Transverse colon (tissue), 4 donors: ENCODE data around the gene GAS2L1. TPM values are rescaled to one million over a fixed set of nuclear protein-coding genes. Genes with fewer than 3 reads are reported as not detected.

Experiments used
- DNase-seq: peaks from one replicate; pipeline ENCODE4 v3.0.0-alpha.2; 2019
- H3K27ac ChIP-seq, 4 donors: fragments of 200-600 bp; sonication (generic); 2 replicates each; pipeline ENCODE4 v1.5.1; 2016 to 2018; ENCODE audit warnings: inconsistent platforms in 4 of 4
- H3K27me3 ChIP-seq: fragments of 200-600 bp; sonication (generic); 2 replicates; pipeline ENCODE4 v1.5.1; 2017; ENCODE audit warnings: inconsistent platforms
- H3K36me3 ChIP-seq, 4 donors: fragments of 200-600 bp; sonication (generic); 2 replicates each; pipeline ENCODE4 v1.5.1; 2017 to 2019; ENCODE audit warnings: inconsistent platforms in 4 of 4
- H3K4me1 ChIP-seq, 4 donors: fragments of 200-600 bp; sonication (generic); 2 replicates each; pipeline ENCODE4 v1.5.1; 2017 to 2020; ENCODE audit warnings: inconsistent platforms in 4 of 4
- H3K4me3 ChIP-seq, 4 donors: fragments of 200-600 bp; sonication (generic); 1 replicate in 1 of 4; 2 replicates in 3 of 4; pipeline versions ENCODE4 v1.5.1 to v1.6.1; 2017 to 2019; ENCODE audit warnings: inconsistent platforms in 4 of 4
- H3K9me3 ChIP-seq, 2 donors: fragments of 200-600 bp; sonication (generic); 2 replicates each; pipeline ENCODE4 v1.5.1; 2017 to 2019; ENCODE audit warnings: inconsistent platforms in 2 of 2
- EP300 ChIP-seq: sonication (generic); formaldehyde crosslinking; IDR thresholded peaks from one replicate; pipeline ENCODE4 v1.6.1; 2017; ENCODE audit warnings: antibody characterized with exemption, low read depth
- POLR2A ChIP-seq: fragments of 450-650 bp; IDR thresholded peaks from one replicate; pipeline ENCODE4 v1.6.1; 2016; ENCODE audit warnings: antibody characterized with exemption, mild to moderate bottlenecking, moderate library complexity
- POLR2AphosphoS5 ChIP-seq, 3 donors: sonication (generic); formaldehyde crosslinking; IDR thresholded peaks; one replicate each; pipeline ENCODE4 v1.6.1; 2016; ENCODE audit warnings: antibody characterized with exemption in 3 of 3
- WGBS, 2 donors: methylation state at CpG; one replicate each; pipeline ENCODE4 v1.1.5; 2018; ENCODE audit warnings: low coverage in 1 of 2; 5-methylcytosine and 5-hydroxymethylcytosine counted together
- in situ Hi-C, 4 donors: fragments of 200-750 bp; cut with MboI; loops; one replicate each; pipeline versions ENCODE4 v1.15.0 to v1.15.1; 2017; ENCODE audit warnings: low sequenced_read_pairs in 3 of 4, low pct_ligation_motif_present in 1 of 4, low pct_unique_long_range_greater_than_20kb in 1 of 4
- intact Hi-C: fragments of 100-400 bp; cut with DNase I; formaldehyde crosslinking; loops from one replicate; pipeline ENCODE4 v1.15.1; 2023; ENCODE audit warnings: low total_unique reads
- total RNA-seq, 4 donors: library from RNA; depleted of rRNA; stranded (reverse); fragments of >200 nt; gene quantifications; one replicate each; pipeline ENCODE4 v1.1.0, GENCODE V29; 2016
- TF ChIP-seq, protein P1 (sequence below), 5 experiments: fragments of 200-600 bp in 3 of 5; fragments of 450-650 bp in 2 of 5; sonication (generic) in 3 of 5; IDR thresholded peaks; 1 replicate in 2 of 5; 2 replicates in 3 of 5; pipeline ENCODE4 v1.5.1; 2016 to 2017; ENCODE audit warnings: antibody characterized with exemption in 5 of 5, inconsistent platforms in 3 of 5, mild to moderate bottlenecking in 2 of 5, moderate library complexity in 1 of 5

GAS2L1 gene
- total RNA-seq, 4 donors from 2014 or later, result 21.1 to 81.0 (median 43.6) TPM

DNA sequence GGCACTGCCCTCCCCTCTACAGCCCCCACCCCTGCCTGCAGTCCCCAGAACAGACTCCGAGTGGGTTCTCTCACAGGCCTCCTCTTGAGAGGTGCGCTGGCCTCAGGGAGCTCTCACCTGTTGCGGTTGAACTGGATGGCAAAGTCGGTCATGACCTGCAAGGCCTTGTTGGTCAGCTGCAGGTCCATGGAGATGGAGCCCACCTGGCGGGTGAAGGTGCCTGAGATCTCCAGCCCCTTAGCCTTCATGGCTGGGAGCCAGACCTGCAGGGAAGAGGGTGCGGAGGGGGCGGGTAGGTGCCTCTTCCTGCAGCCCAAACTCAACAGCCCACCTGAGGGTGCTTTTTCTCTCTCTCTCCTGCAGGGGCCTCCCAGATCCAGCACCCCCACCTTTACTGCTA, 27.7 kb downstream of the GAS2L1 start:
- Histone ChIP-seq H3K4me3 (no peak overlapping the region), H3K36me3 (peaks cover 0 to 22% (median 4%) of the 10 kb centered on the region in 4 donors), H3K27me3 (no peaks in the 10 kb centered on the region), H3K9me3 (no peaks in the 10 kb centered on the region), H3K27ac (no peak overlapping the region), H3K4me1 (no peaks in the 10 kb centered on the region)
- no peak for DNase-seq
- intact Hi-C loops (no loop called here), in situ Hi-C loops (no loop called here)
- 98 to 100% methylated on average over 1 to 7 of the region's 7 CpGs for WGBS, 2 donors
- TF ChIP-seq EP300, result no peak
- no peak for TF ChIP-seq POLR2A
- no peak for TF ChIP-seq POLR2AphosphoS5 (IDR thresholded peaks at IDR 0.05)
- TF ChIP-seq, protein P1, sequence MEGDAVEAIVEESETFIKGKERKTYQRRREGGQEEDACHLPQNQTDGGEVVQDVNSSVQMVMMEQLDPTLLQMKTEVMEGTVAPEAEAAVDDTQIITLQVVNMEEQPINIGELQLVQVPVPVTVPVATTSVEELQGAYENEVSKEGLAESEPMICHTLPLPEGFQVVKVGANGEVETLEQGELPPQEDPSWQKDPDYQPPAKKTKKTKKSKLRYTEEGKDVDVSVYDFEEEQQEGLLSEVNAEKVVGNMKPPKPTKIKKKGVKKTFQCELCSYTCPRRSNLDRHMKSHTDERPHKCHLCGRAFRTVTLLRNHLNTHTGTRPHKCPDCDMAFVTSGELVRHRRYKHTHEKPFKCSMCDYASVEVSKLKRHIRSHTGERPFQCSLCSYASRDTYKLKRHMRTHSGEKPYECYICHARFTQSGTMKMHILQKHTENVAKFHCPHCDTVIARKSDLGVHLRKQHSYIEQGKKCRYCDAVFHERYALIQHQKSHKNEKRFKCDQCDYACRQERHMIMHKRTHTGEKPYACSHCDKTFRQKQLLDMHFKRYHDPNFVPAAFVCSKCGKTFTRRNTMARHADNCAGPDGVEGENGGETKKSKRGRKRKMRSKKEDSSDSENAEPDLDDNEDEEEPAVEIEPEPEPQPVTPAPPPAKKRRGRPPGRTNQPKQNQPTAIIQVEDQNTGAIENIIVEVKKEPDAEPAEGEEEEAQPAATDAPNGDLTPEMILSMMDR (IDR thresholded peaks at IDR 0.05), result no peak

DNA sequence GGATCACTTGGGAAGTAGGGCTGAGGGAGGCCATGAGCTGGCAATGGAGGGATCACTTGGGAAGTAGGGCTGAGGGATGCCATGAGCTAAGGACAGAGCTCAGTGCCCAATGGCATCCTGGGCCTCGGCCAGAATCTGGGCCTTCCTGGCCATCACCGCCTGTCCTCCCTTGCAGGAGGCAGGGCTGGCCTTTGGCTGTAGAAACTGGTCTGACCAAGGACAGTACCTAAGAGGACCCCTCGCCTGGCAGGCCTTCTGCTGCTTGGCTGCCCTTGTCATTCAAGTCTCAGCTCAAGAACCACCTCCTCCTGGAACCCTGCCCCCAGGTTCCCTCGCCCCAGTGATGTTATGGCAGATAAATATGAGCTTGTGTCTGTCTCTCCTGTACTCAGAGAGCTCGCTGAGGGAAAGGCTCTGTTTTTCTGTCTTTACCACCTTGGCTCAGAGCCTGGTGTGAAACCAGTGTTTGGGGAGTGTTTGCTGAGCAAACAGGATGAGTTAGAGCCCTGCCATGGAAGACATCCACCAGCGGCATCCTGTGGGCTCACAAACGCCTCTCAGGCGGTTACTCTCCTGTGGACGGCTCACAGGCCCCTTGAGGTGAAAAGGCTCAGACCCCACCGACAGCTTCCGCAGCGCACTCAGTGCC, 28.4 kb downstream of the GAS2L1 start:
- TF ChIP-seq, protein P1 (IDR thresholded peaks at IDR 0.05), result no peak
- TF ChIP-seq POLR2A, result no peak
- no peak for TF ChIP-seq POLR2AphosphoS5 (IDR thresholded peaks at IDR 0.05)
- no peak for TF ChIP-seq EP300
- Histone ChIP-seq H3K36me3 (peaks cover 0 to 26% (median 6%) of the 10 kb centered on the region in 4 donors), H3K4me3 (no peak overlapping the region), H3K27me3 (no peaks in the 10 kb centered on the region), H3K27ac (no peak overlapping the region), H3K9me3 (no peaks in the 10 kb centered on the region), H3K4me1 (no peaks in the 10 kb centered on the region)
- no peak for DNase-seq
- WGBS, 2 donors, result 85% methylated on average over 12 of the region's 12 CpGs; no CpG with 5 or more reads in 1 of the 2 donors
- intact Hi-C loops, result no loop called here
- in situ Hi-C loops, result no loop called here

DNA sequence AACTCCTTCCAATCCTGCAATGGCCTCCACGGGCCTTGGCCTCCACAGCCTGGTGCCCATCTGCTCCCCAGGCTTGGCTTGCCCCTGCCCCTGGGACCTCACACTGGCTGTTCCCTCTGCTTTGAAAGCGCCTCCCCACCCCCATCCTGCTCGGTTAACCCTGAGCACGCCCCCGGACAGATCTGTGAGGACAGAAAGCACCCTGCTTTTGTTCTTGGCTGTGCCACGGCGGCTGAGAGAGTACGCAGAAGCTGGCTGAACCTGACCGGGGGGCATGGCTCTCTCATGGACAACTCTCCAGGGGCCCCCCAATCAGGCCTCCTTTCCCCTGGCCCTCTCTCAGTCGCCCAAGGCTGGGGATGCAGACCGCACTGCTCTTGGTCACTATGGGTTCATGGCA, 29.2 kb downstream of the GAS2L1 start:
- no peak overlapping the region for H3K4me3 ChIP-seq
- H3K4me1 ChIP-seq, result no peaks in the 10 kb centered on the region
- H3K9me3 ChIP-seq, result no peaks in the 10 kb centered on the region
- intact Hi-C loops (no loop called here), in situ Hi-C loops (no loop called here)
- TF ChIP-seq, protein P1 (IDR thresholded peaks at IDR 0.05), result no peak
- no peak for TF ChIP-seq POLR2A
- no peak for TF ChIP-seq EP300
- TF ChIP-seq POLR2AphosphoS5 (IDR thresholded peaks at IDR 0.05), result no peak
- H3K36me3 ChIP-seq, result peaks cover 0 to 34% (median 9%) of the 10 kb centered on the region in 4 donors
- DNase-seq, result no peak
- WGBS, 2 donors, result 92% methylated on average over 11 of the region's 11 CpGs; no CpG with 5 or more reads in 1 of the 2 donors
- no peak overlapping the region for H3K27ac ChIP-seq
- no peaks in the 10 kb centered on the region for H3K27me3 ChIP-seq

DNA sequence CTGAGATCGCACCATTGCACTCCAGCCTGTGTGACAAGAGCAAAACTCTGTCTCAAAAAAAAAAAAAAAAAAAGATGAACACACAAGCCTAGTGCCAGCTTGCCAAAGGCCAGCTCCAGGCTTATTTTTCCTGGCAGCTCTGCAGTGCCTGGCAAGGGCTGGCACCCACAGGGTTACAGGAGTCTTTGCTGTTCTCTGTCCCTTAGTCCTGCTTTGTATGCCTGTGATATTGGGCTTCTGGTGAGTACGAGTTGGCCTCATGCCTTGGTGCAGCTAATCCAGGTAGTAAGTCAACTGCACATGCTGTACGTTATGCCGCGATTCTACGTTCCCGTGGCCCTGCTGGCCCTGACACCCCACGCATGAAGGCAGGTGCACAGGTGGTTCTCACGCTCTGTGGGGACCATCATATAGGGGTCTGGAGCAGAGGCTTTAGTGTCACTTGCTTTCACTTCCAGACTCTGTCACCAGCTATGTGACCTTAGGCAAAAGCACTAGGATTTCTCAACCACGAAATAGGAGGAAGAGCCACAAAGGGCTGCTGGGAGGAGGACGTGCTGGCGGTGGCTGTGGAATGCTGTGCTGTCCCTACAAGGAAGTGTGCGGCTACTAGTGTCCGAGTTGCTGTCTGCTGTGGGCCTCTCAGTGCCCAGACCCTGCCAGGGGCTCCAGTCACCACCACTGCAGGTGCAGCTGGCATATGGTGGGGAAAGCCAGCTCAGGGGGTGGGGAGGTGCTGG, 30.5 kb downstream of the GAS2L1 start:
- DNase-seq, result no peak
- H3K4me1 ChIP-seq, result no peaks in the 10 kb centered on the region
- in situ Hi-C loops (no loop called here), intact Hi-C loops (no loop called here)
- no peaks in the 10 kb centered on the region for H3K27me3 ChIP-seq
- H3K36me3 ChIP-seq, result peaks cover 0 to 46% (median 12%) of the 10 kb centered on the region in 4 donors
- no peak overlapping the region for H3K27ac ChIP-seq
- 80 to 88% methylated on average over 1 to 13 of the region's 14 CpGs for WGBS, 2 donors
- TF ChIP-seq, protein P1 (IDR thresholded peaks at IDR 0.05), result no peak
- no peak for TF ChIP-seq POLR2AphosphoS5 (IDR thresholded peaks at IDR 0.05)
- TF ChIP-seq POLR2A, result no peak
- TF ChIP-seq EP300, result no peak
- no peak overlapping the region for H3K4me3 ChIP-seq
- H3K9me3 ChIP-seq, result no peaks in the 10 kb centered on the region
